ENCODE data around the gene CASP7. TPM values are rescaled to one million over a fixed set of nuclear protein-coding genes. Genes with fewer than 3 reads are reported as not detected.

The CASP7 gene
- total RNA-seq, 1 experiment from 2014 or later, result 38.2 TPM

DNA sequence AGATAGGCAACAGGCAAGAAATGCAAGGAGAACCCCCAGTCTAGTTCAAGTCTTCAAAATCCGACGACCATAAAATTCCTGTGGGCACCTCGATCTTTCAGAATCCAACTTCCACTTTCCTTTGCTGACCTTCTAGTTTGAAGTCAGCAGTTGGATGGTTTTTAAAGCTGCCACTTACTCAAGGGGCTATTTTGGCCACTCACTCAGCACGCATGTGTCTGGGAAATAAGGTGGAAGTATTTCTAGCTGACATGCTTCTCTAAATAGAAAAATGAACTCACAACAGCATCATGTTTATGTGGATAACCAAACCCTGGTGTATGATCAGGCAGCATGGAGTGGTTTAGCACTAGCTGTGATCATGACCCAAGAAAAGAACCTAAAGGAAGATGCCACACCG is 15.8 kb upstream of the CASP7 start, which contains the start of gene NRAP:
TSS of gene NRAP (minus strand) at position 134 of the 400 bp plus-strand sequence. CDS start 159 bp downstream, outside the sequence.
- intact Hi-C loops (cut with micrococcal nuclease; ENCODE audit: unreplicated experiment) (no loop called here), in situ Hi-C loops (cut with HindIII; ENCODE audit: low pct_unique_long_range_greater_than_20kb, low sequenced_read_pairs) (no loop called here)
- H3K4me3 ChIP-seq (ENCODE audit: low read depth in 2 of 2, low read length in 2 of 2), result no peak within 1 kb of the TSS
- no peak within 1 kb of the TSS for H3K27ac ChIP-seq (ENCODE audit: low read length)
- DNase-seq (ENCODE audit: low read depth, low spot score), result no peak
- H3K4me1 ChIP-seq (ENCODE audit: control insufficient read depth, insufficient read depth, low read length), result no peaks in the 10 kb centered on the region
- H3K36me3 ChIP-seq (ENCODE audit: control insufficient read depth, insufficient read depth, low read length), result no peaks in the 10 kb centered on the region
- ChIA-PET CTCF (interaction anchor here (0.9 kb wide), 1 partner anchor 15 kb away, joined by 4 read pairs; no protein-coding TSS in a partner anchor), POLR2A (no interaction called here)
- H3K27me3 ChIP-seq (ENCODE audit: control insufficient read depth, insufficient read depth, low read length), result peaks cover 11% of the 10 kb centered on the region
- ATAC-seq, result no peak
- BruUV-seq (replicated peaks), result no TSS peak
- H3K9me3 ChIP-seq (ENCODE audit: control insufficient read depth, insufficient read depth, low read depth, low read length), result no peaks in the 10 kb centered on the region
- TF ChIP-seq TCF7L2 (IDR thresholded peaks at IDR 0.05; ENCODE audit: low read depth, low read length) (no peak), SIN3A (IDR thresholded peaks at IDR 0.05; ENCODE audit: borderline replicate concordance, insufficient read depth, low read depth, low read length) (no peak), POLR2AphosphoS5 (IDR thresholded peaks at IDR 0.05; ENCODE audit: low read depth, low read length) (no peak)
- TF ChIP-seq, protein P1, sequence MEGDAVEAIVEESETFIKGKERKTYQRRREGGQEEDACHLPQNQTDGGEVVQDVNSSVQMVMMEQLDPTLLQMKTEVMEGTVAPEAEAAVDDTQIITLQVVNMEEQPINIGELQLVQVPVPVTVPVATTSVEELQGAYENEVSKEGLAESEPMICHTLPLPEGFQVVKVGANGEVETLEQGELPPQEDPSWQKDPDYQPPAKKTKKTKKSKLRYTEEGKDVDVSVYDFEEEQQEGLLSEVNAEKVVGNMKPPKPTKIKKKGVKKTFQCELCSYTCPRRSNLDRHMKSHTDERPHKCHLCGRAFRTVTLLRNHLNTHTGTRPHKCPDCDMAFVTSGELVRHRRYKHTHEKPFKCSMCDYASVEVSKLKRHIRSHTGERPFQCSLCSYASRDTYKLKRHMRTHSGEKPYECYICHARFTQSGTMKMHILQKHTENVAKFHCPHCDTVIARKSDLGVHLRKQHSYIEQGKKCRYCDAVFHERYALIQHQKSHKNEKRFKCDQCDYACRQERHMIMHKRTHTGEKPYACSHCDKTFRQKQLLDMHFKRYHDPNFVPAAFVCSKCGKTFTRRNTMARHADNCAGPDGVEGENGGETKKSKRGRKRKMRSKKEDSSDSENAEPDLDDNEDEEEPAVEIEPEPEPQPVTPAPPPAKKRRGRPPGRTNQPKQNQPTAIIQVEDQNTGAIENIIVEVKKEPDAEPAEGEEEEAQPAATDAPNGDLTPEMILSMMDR (IDR thresholded peaks at IDR 0.05), result no peak
- TF ChIP-seq, protein P2, sequence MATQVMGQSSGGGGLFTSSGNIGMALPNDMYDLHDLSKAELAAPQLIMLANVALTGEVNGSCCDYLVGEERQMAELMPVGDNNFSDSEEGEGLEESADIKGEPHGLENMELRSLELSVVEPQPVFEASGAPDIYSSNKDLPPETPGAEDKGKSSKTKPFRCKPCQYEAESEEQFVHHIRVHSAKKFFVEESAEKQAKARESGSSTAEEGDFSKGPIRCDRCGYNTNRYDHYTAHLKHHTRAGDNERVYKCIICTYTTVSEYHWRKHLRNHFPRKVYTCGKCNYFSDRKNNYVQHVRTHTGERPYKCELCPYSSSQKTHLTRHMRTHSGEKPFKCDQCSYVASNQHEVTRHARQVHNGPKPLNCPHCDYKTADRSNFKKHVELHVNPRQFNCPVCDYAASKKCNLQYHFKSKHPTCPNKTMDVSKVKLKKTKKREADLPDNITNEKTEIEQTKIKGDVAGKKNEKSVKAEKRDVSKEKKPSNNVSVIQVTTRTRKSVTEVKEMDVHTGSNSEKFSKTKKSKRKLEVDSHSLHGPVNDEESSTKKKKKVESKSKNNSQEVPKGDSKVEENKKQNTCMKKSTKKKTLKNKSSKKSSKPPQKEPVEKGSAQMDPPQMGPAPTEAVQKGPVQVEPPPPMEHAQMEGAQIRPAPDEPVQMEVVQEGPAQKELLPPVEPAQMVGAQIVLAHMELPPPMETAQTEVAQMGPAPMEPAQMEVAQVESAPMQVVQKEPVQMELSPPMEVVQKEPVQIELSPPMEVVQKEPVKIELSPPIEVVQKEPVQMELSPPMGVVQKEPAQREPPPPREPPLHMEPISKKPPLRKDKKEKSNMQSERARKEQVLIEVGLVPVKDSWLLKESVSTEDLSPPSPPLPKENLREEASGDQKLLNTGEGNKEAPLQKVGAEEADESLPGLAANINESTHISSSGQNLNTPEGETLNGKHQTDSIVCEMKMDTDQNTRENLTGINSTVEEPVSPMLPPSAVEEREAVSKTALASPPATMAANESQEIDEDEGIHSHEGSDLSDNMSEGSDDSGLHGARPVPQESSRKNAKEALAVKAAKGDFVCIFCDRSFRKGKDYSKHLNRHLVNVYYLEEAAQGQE (IDR thresholded peaks at IDR 0.05; ENCODE audit: insufficient read depth in 1 of 2, low read depth in 2 of 2, low read length in 1 of 2), result no peak

DNA sequence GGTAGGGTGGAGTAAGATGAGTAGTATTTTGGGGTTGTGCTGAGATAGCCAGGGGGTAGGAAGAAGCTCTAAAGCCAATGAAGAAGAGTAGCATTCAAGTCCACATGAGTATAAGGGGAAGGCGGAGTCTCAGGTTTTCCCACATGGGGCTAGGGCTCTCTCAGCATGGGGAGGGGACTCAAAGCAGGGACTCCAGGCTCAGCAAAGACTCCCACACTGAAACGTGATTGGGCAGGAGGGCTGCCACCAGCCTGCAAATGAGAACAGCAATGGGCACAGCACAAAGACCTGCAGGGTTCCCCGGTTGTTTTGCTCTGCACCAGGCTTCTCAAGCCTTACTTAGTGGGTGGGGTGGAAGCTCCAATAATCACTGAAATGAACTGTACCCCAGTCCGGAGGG is 14.4 kb upstream of the CASP7 start:
- DNase-seq (ENCODE audit: low read depth, low spot score) (no peak), ATAC-seq (no peak)
- TF ChIP-seq POLR2AphosphoS5 (IDR thresholded peaks at IDR 0.05; ENCODE audit: low read depth, low read length) (no peak), TCF7L2 (IDR thresholded peaks at IDR 0.05; ENCODE audit: low read depth, low read length) (no peak), SIN3A (IDR thresholded peaks at IDR 0.05; ENCODE audit: borderline replicate concordance, insufficient read depth, low read depth, low read length) (no peak)
- TF ChIP-seq, protein P2 (IDR thresholded peaks at IDR 0.05; ENCODE audit: insufficient read depth in 1 of 2, low read depth in 2 of 2, low read length in 1 of 2), result no peak
- TF ChIP-seq, protein P1 (IDR thresholded peaks at IDR 0.05), result no peak
- H3K4me3 ChIP-seq (ENCODE audit: low read depth in 2 of 2, low read length in 2 of 2), result no peak overlapping the region
- intact Hi-C loops (cut with micrococcal nuclease; ENCODE audit: unreplicated experiment) (no loop called here), in situ Hi-C loops (cut with HindIII; ENCODE audit: low pct_unique_long_range_greater_than_20kb, low sequenced_read_pairs) (no loop called here)
- H3K36me3 ChIP-seq (ENCODE audit: control insufficient read depth, insufficient read depth, low read length), result no peaks in the 10 kb centered on the region
- POLR2A ChIA-PET, result no interaction called here
- peaks cover 11% of the 10 kb centered on the region for H3K27me3 ChIP-seq (ENCODE audit: control insufficient read depth, insufficient read depth, low read length)
- H3K9me3 ChIP-seq (ENCODE audit: control insufficient read depth, insufficient read depth, low read depth, low read length), result no peaks in the 10 kb centered on the region
- no TSS peak for BruUV-seq (replicated peaks)
- H3K4me1 ChIP-seq (ENCODE audit: control insufficient read depth, insufficient read depth, low read length), result no peaks in the 10 kb centered on the region
- no peak overlapping the region for H3K27ac ChIP-seq (ENCODE audit: low read length)
- CTCF ChIA-PET, result no interaction called here

Data from Panc1 (cell line).